Adrenal gland (tissue), 5 donors: ENCODE measurements around the gene RPLP2.

Experiments used
- CTCF ChIP-seq, 6 experiments: fragments of 450-650 bp in 4 of 6; fragments of 200-600 bp in 2 of 6; sonication (generic) in 1 of 6; IDR thresholded peaks; 1 replicate in 5 of 6; 2 replicates in 1 of 6; pipeline versions ENCODE4 v1.5.1 to v1.8.0; 2016 to 2021; ENCODE audit warnings: antibody characterized with exemption in 6 of 6, mild to moderate bottlenecking in 2 of 6, moderate library complexity in 1 of 6
- POLR2A ChIP-seq, 2 donors: fragments of 450-650 bp; IDR thresholded peaks; one replicate each; pipeline ENCODE4 v1.6.1; 2017; ENCODE audit warnings: antibody characterized with exemption in 2 of 2, mild to moderate bottlenecking in 2 of 2, moderate library complexity in 1 of 2
- donor health status: DM: no; HTN: no; CAD: no.

- TF ChIP-seq CTCF (IDR thresholded peaks at IDR 0.05), result no peak
- TF ChIP-seq POLR2A (IDR thresholded peaks at IDR 0.05), result no peak
Measured at GRCh38 chr11:804599-804964, 5.2 kb upstream of the RPLP2 start.
